GM03348 (cell line): Measurements from ENCODE around the gene PHLDB2.
A peak's percentile ranks its signal among the peaks of the same experiment; 100 is the strongest.

Experiments
- DNase-seq: peaks from one replicate; pipeline ENCODE4 v3.0.0; 2012; ENCODE audit warnings: low spot score

PHLDB2 gene

GRCh38 chr3:111926266-111926676 is 67.2 kb downstream of the PHLDB2 start:
- DNase-seq: no peak

GRCh38 chr3:111928613-111929012 is 69.5 kb downstream of the PHLDB2 start:
- no peak for DNase-seq

GRCh38 chr3:111929484-111929883 is 70.4 kb downstream of the PHLDB2 start:
- no peak for DNase-seq

- DNase-seq: no peak
Observed at GRCh38 chr3:111932946-111933345, 73.9 kb downstream of the PHLDB2 start.

GRCh38 chr3:111936191-111936841 is 77.3 kb downstream of the PHLDB2 start:
- DNase-seq: peak; percentile 79

GRCh38 chr3:111936967-111937366 is 77.9 kb downstream of the PHLDB2 start:
- peak; percentile 29 for DNase-seq

- DNase-seq: no peak
Observed at GRCh38 chr3:111937871-111938270, 78.8 kb downstream of the PHLDB2 start.

- DNase-seq: no peak
Observed at GRCh38 chr3:111939873-111940272, 80.8 kb downstream of the PHLDB2 start.

- DNase-seq: no peak
Observed at GRCh38 chr3:111943533-111943932, 84.5 kb downstream of the PHLDB2 start.

- no peak for DNase-seq
Observed at GRCh38 chr3:111944372-111944771, 85.3 kb downstream of the PHLDB2 start.

- no peak for DNase-seq
Observed at GRCh38 chr3:111947231-111947630, 88.2 kb downstream of the PHLDB2 start.

GRCh38 chr3:111948786-111949185 is 89.7 kb downstream of the PHLDB2 start:
- no peak for DNase-seq

- no peak for DNase-seq
Observed at GRCh38 chr3:111949712-111950111, 90.6 kb downstream of the PHLDB2 start.

- DNase-seq: no peak
Observed at GRCh38 chr3:111951032-111951431, 92.0 kb downstream of the PHLDB2 start.

- no peak for DNase-seq
Observed at GRCh38 chr3:111952086-111952485, 93.0 kb downstream of the PHLDB2 start.

GRCh38 chr3:111952866-111953450 is 93.9 kb downstream of the PHLDB2 start:
- DNase-seq: no peak

GRCh38 chr3:111954228-111954990 is 95.3 kb downstream of the PHLDB2 start:
- DNase-seq: peak; percentile 41

GRCh38 chr3:111955876-111956275 is 96.8 kb downstream of the PHLDB2 start:
- DNase-seq: no peak

GRCh38 chr3:111956449-111956848 is 97.4 kb downstream of the PHLDB2 start:
- DNase-seq: no peak

- DNase-seq: no peak
Observed at GRCh38 chr3:111956995-111957734, 98.1 kb downstream of the PHLDB2 start.

GRCh38 chr3:111961461-111962164 is 102.5 kb downstream of the PHLDB2 start:
- DNase-seq: peak; percentile 12

GRCh38 chr3:111963424-111963823 is 104.4 kb downstream of the PHLDB2 start:
- peak; percentile 65 for DNase-seq
